GM21526 (cell line): ENCODE results near the gene KCNJ16.

Experiments used
- ATAC-seq: cut with Tn5 transposase; IDR thresholded peaks from one replicate; pipeline ENCODE4 v1.9.1; 2021; ENCODE audit warnings: moderate library complexity; ENCODE audit not compliant: unreplicated experiment, low FRiP score

Gene KCNJ16

DNA sequence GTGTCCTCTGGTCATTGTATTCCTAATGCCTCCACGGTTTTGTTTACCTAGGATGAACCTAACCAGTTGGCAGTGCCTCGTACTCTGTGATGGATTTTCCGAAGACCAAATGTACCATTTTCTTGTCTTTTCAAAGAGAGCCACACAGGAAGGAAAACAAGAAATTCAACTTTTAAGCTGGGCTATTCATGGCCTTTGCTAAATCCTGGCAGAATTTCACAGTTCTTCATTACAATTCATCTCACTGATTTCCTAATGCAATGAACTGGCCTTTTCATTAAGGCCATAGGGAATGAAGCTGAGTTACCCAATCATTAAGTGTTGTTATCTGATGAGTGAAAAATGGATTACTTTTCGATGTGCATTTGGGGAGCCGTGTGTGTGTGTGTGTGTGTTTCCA, 7.9 kb upstream of the KCNJ16 start:
- ATAC-seq, result no peak

DNA sequence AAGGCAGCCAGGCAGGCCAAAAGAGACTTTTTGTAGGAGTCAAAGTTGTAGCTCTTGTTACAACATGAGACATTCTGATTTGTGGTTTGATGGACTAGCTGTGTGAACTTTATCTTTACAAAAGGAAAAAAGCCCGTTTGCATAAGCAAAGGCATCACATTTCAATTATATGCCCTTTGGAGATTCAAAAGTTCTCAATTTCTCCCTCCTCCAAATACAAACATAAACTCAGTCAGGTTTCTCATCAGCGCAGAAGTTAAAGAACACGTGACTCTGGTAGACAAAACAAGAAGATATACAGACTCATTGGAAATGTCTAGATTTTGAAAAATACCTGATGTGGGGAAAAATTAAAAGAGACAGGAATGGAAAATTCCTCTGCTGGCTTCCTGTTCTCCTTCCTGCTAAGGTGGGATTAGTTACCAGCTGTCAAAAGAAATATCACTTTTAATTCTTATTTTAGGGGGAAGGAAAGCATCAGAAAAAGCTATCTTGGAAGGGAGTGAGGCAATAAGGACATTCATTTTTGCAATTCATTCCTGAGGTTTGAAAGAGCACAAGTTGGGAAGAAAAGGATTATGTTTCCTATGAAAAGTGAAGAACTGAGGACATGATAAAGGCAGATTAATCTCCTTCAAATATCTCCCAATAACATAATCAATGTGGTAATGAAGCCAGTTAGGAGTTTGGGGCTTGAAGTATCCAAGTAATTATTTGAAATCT, 4.6 kb upstream of the KCNJ16 start:
- no peak for ATAC-seq

DNA sequence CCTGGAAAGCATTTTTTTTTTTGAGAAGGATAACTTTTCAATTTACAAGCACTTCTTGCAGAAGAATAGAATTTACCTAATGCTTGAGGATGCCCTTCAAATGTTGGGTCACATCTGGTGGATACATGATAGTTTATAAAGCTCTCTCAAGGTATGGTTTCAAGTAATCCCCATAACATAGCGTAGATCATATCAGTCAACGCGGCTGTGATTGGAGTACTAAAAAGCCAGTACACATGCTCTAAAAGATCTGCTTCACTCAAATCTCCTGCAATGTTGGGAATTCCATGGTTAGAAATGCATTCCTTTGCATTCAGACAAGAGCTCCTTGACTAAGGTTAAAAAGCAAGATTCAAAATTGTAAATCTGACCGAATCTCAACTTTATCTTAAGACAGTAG, 3.9 kb upstream of the KCNJ16 start:
- no peak for ATAC-seq

DNA sequence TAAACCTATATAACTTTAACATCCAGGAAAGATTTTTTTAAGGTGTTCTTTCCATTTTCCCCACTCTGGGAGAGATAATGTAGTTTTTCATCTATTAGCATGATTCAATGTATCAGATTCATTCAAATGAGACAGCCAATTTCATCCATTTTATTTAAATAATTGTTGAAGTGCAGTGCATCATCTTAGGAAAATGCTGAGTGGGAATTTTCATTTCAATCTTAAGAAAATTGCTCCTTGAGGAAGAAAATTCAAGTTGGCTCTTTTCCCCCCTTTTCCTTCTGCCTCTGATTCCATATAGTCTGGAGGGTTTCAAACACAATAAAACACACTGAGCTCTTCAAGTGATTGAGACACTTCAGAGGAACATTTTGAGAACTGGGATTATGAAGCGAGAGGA, 3.4 kb upstream of the KCNJ16 start:
- ATAC-seq, result no peak

DNA sequence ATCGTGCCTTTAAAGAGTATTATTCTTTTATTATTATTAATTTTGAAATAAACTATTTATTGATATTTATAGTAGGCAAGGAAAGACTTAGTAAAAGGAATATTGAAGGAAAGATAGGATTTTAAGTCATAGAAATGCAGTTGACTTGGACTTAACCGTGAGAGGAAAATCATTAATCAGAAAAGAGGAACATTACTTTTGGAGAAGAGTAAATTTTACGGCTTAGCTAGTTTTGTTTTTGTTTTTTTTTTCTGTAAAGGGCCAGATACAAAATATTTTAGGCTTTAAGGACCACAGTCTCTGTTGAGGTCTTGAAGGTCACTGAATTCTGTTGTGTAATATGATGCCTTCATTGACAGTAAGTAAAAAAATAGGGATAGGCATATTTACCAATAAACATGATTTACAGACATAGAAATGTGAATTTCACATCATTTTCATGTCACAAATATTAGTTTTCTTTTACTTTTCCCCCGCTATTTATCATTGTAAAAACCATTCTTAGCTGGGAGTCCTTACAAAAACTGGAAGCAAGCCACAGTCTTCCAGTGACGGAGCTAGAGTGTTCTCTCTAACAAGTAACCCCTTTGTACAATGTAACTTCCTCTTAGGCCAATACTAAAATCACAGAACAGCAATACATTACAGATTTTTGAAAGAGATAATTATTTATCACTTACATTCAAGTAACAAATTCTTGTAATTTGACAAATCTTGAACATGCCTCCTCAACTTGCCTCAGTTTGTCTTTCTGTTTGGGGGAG, 2.3 kb upstream of the KCNJ16 start:
- ATAC-seq, result no peak

DNA sequence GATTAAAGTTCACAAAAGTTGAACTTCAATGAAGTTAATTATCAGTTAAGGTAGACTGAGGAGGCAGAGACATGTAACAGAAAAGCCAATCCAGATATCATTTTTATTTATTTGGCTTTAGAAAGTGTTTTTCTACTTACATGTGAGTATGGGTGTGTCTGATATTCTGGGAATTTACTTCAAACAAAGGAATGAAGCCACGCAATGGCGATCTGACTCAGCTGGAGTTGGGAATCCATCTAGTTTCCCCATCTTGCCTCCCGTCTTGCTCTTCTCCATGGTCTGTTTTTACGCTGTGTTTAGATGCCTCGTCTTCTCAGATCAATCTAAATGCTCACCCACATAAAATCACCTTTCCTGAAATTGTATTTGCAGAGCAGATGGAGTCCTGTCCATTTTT, 1.7 kb upstream of the KCNJ16 start:
- no peak for ATAC-seq

DNA sequence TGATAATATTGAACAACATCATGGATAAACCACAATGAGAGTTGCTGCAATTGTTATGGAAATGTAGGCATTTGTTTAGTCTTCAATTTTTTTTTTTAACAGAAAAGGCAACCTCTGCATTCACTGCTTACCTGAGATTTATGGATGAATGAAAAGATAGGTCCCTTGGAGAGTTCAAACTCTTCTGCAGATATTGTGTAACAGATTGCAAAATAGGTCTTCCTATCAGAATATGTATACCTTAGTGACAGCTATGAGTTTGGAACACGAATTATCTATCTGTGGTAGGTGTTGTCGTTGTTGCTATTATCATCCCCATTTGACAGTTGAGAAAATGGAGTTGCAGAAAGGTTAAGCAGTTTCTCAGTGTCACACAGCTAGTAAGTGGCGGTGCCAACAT, 1.2 kb upstream of the KCNJ16 start:
- no peak for ATAC-seq

DNA sequence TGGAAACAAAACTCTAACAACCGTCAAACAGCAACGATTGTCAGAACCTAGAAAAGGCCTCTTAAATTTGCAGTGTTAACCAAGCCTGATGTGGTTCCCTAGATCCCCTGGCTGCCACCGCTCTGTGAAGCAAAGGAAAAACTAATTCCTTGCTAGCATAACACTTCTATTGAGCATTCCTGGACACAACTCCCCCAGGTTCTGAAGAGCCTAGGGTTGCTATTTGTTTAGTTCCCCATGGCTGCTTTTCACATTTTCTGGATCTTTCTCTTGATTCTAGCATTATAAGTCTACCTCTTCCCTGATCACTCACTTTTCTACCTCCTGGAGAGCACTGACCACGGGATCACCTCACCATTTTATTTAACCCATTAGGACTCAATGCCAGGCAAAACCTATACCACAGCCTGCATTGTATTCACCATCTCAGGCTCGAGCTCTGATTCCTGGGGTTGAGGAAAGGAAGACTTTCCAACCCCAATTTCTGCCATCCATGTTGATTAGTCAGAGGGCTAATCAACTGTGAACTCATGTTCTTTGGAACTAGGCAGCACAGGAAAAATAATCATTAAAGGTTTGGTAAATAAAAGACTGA, 692 bp upstream of the KCNJ16 start:
- ATAC-seq, result no peak

DNA sequence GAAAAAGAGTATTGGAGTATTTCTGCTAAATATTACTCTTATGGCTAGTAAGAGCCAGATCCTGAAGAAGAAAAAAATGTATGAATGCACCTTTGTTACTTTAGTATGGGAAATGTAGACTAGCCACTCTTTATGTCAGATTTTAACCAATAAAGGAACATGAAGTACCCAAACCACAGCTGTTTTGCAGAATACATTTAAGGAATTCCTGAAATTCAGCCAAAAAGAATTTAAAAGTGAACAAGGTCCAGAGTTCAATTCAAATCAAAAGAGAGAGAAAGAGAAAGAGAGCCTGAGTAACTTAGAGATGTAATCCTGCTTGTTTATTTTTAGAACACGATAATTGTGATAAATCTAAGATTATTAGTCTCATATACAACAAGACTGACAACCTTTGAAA, 1.2 kb downstream of the KCNJ16 start:
- ATAC-seq, result no peak

DNA sequence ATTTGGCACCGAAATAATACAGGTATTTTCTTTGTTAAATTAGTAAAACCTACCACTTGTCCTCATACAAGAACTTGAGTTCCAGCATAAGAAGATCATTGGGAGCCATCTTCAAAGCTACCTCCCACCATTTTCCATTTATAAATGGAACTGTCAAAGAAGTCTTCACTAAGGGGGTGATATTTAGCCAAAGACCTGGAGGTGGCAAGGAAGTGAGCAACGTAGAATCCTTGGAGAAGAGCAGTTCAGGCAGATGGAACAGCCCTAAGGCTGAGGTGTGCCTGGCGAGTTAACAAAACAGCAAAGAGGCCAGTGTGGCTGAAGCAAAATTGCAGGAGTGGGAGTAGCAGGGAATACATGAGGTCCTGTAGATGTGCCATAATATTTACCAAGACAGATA, 1.8 kb downstream of the KCNJ16 start:
- no peak for ATAC-seq

DNA sequence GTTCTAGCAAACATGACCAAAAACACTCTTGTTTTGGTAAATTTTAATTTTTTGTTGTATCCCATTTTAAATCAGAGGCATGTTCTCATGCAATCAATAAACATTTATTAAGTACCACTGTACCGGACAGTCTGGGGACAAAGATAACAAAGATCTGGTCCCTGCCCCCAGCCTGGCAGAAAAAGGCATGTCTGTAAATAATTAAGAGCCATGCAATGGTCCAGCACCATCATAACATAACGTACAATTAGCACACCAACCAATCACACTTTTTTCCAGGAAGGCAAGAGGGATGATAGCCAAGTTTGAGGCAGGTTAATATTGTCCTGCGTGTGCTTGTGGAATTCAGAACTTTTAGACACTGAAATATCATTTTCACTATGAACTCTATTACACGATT, 3.5 kb downstream of the KCNJ16 start:
- ATAC-seq, result no peak

DNA sequence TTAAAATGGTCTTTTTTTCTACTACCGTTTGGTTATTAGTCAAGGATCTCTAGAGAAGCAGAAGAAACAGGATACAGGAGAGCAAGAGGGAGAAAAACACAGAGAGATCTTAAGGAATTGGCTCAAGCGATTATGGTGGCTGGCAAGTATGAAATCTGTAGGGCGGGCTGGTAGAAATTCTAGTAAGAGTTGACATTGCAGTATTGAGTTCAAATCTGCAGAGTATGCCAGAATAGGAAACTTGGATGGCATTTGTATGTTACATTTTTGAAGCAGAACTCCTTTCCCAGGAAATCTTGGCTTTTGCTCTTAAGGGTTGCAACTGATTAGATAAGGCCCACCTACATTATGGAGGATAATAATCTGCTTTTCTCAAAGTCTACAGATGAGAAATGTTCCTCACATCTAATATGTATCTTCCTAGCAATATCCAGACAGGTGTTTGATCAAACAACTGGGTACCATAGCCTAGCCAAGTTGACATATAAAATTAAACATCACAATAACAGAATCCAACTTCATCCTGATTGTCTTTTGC, 4.0 kb downstream of the KCNJ16 start:
- ATAC-seq, result no peak

DNA sequence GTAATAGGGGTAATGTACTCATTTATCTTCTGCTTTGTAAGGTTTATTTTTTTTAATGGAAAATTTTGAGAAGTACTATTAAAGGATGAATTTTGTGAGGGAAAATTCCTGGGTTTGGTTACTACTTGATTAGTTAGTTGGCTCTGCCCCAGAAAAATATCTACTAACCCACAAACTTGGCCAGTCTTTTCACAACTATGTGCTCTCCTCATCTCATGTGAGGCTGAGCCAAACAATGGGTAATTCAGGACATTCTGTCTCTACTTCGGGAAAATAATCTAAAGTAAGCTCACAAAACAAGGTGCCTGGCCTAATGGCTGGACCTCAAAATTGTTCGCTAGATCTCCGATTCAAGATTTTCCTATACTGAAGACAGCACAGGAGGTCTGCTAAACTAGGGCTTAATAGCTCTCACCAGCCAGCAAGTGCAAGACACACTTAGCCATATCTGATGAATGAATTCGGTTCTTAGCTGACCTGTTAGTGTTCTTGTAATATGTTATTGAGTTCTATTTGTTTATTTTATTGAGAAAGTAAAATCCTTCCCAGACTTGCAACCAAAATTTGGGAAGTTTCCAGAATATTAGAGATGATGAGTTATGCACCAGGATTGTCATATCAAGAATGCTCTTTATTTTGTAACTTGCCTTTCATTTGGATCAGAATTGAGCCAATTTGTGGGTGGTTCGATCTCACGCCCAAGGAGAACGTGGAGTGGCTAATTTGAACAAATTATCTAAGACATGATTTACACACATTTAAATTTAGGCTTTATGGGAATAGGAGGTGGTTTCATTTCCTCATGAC, 5.7 kb downstream of the KCNJ16 start:
- ATAC-seq, result no peak

DNA sequence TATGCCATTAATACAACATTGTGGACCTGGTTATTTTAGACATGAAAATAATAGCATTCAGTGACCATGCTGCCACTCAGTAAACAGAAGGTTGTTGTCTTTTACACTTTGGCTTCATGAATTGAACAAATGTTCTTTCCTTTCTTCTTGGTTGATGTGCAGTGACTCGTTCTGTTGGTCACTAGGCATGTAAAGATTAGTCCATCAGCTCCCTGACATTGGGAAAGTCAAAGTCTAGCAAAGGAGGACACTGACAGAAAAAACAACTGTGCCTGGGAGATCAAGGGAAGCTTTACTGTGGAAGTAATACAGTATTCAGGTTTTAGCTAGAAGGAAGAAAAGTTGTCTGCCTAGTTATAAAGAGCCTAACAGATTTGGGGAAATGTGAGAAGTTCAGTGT, 6.9 kb downstream of the KCNJ16 start:
- no peak for ATAC-seq

DNA sequence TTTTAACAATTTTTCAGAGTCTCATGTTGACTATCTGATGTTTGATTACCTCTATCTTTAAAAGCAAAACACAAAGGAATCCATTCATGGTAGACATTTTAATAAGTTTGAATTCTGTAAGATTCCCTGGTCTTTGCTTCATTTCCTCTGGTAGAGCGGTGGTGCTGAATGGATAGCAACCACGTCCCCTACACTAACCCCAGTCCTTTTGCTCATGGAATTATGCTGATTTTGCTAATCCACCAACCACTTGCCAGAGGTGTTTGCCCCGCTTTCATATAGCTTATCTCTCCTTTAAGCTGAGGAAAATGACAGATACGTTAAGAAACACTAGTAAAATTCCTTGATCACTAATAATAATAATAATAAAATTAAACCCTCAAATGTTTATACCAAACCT, 9.5 kb downstream of the KCNJ16 start:
- no peak for ATAC-seq

DNA sequence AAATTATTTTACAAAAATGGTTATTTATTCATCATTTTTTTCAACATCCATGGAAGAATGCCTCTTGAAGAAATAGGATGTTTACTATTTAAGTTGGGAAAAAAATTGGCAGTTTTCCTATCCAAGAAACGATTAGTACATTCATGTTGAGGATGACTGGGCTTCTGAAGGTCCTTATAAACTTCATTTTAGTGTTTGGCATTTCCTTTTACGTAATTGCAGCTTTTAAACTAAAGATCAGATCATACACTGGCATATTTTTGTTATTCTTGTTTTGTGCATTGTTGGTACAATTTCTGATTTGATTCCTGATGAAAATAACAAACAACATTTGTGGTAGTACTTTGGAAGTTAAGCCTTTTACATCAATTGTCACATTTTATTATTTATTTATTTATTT, 11.5 kb downstream of the KCNJ16 start:
- ATAC-seq, result no peak

DNA sequence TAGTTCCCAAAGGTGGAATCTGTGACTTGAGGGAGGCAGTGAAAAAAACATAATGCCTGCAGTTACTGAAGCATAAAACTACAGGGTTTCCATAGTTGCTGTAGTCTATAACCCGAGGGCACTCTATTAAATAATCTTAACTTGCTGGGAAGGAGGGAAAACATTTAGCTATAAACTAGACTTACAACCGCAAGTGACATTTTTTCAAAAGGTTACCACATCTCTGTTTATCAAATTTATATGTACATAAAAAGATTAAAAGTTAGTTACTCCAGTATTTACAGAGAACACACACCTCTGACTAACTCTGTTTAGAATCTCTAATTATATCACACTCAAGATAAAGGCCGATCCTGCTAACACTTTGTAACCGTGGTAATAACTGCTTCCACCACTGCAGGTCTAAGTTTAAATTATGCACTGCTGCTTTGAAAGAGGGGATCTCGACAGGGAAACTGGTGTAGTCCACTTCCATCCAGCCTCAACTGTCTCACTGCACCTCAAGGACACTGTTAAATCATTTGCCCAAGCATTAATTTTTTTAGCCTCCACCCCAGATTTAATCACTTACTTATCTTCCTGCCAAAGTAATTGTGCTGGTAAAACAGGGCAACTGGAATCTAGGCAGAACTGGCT, 14.6 kb downstream of the KCNJ16 start:
- no peak for ATAC-seq

DNA sequence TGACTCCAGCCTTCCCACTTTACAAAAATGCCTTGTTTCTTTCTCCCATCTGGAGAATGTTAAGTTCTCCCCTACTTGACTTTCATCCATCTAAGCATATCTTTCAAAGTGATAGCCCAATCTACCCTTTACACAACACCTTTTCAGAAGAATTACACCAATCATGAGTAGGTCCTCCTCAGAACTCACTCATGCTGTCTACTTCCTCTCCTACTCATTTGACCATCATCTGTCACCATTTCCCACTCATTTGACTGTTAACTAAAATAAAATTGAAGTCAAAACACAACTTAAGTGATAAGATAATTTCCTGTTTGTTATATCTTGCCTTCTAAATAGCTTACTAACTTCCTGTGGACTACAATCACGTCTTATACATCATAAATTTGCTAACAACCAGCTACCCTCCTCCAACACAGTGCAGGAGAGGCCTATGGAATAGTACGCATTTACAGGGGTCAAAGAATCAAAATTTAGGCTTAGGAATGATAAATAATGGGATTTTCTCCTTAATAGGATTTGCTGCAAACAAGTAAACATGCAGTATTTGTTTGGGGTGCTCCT, 16.1 kb downstream of the KCNJ16 start:
- no peak for ATAC-seq

DNA sequence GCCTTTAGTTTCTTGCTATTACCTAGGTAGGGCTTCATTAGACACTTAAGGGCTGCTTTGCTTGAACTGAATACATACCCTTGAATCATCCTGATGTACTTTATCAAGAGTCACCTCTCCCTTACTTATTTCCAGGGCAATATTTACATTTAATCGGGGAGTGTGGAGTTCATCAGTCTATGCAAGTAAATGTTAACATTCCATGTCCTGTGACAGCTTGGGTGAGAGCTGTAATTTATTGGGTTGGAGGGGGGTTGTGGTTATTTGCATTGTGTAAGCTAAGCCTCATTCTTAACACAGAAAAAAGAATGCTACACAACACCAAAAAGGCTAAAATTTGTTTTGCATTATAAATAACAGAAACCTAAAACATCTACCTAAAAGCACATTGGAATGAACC, 16.7 kb downstream of the KCNJ16 start:
- ATAC-seq, result no peak

DNA sequence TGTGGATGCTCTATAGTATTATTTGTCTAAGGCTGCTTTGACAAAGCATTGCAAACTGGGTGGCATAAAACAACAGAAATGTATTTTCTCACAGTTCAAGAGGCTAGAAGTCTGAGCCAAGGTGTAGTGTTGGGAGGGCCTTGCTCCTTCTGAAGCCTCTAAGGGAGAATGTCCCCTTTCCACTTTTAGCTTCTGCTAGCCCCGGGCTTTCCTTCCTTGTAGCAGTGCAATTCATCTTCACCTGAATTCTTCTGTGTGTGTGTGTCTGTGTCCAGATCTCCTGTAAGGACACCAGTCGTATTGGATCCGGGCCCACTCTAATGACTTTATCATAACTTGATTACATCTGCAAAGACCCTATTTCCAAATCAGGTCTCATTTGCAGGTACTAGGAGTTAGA, 18.1 kb downstream of the KCNJ16 start:
- no peak for ATAC-seq
